ENCODE measurements around the gene TRAPPC2B. TPM values are rescaled to one million over a fixed set of nuclear protein-coding genes. Genes with fewer than 3 reads are reported as not detected.

TRAPPC2B gene
- total RNA-seq, 1 experiment from 2014 or later: 13.6 TPM

DNA sequence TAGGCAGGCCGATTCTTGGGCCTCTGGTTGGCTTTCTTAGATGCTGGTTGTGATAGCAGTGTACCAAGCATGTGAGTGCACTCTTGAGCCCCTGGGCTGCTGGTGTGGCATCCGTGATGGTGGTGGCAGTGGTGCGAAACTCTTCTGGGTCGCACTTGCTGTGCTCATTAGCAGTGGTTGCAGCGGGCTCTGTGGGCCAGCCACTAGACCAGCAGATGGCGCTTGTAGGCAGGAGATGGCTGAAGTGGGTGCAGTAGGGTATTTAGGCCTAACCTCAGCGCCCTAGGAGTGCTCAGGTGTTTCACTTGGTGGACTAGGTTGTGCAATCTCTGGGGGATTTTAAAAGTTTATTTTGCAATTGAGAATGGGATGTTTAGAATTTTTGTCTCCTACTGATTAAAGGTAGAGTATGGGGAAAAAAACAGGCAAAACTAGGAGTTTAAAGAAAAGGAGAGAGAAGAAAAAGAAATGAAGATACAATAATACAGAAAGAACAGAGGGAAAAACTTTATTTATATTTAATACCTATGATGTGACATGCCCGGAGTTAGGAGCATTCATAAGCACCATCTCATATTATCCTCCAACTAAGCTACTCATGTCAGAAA, 43.3 kb downstream of the TRAPPC2B start:
- Histone ChIP-seq H3K4me3 (no peak overlapping the region), H3K36me3 (peaks cover 7% of the 10 kb centered on the region), H3K27me3 (no peaks in the 10 kb centered on the region), H3K9me3 (no peaks in the 10 kb centered on the region)
- DNase-seq: peak; percentile 45

DNA sequence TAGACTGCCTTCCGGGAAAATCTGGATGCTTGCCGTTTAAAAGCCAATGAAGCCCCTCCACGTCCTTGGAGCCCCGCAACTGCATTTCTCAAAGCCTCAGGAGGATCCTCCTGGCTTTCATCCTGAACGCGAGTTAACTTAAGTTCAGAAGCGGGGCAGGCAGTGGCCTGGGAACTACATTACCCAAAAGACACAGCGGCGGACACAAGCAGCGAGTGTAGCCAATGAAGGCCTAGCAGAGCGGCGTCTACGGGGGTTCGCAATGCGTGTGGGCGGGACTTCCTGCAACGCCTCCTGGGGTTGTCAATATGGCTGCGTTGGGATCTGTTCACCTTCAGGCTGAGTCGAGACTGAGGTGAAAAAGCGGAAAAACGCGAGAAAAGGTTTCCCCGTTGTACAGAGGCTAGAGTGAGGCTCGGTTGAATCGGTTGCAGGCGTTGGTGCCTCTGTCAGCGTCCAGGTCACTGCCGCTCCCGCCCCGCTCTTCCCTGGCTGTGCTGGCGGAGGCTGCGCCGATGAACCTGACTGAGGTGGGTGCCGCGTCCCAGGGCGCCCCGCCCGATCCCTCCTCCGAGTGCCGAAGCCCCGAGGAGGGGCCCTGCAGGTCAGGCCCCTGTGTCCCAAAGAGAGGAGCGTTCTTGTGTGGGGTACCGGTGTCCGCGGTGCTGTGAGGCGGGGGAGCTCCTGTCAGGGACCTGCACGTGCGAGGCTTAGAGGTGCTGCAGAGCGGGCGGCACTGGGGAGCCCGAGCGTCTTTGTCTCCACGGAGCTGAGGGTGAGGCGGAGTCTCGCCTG, 47.7 kb downstream of the TRAPPC2B start, which contains the start of gene ZNF17:
Gene ZNF17, plus strand, starts transcription at position 285 of the 795 bp plus-strand sequence. CDS start 2,455 bp downstream, outside the sequence.
- peak within 1 kb of the TSS; percentile 98 for H3K4me3 ChIP-seq
- peak; percentile 96 for DNase-seq
- peaks cover 15% of the 10 kb centered on the region for H3K36me3 ChIP-seq
- H3K27me3 ChIP-seq: no peaks in the 10 kb centered on the region
- no peaks in the 10 kb centered on the region for H3K9me3 ChIP-seq

Other genes with a start within 250 kb of the TRAPPC2B start
- not detected in 2 replicates for gene USP29, start 243.6 kb upstream of the TRAPPC2B start, total RNA-seq (2014; rRNA removed; shearing (Covaris generic); ENCODE audit: low replicate concordance)
- gene ZIM3, start 218.3 kb upstream of the TRAPPC2B start, total RNA-seq (2014; rRNA removed; shearing (Covaris generic); ENCODE audit: low replicate concordance): not detected in 2 replicates
- not detected in 2 replicates for gene DUXA, start 196.1 kb upstream of the TRAPPC2B start, total RNA-seq (2014; rRNA removed; shearing (Covaris generic); ENCODE audit: low replicate concordance)
- 11.2 and 24.6 TPM in 2 replicates for gene ZNF264, start 172.1 kb upstream of the TRAPPC2B start, total RNA-seq (2014; rRNA removed; shearing (Covaris generic); ENCODE audit: low replicate concordance)
- gene AURKC, start 132.5 kb upstream of the TRAPPC2B start, total RNA-seq (2014; rRNA removed; shearing (Covaris generic); ENCODE audit: low replicate concordance): 0.39 and 0.46 TPM in 2 replicates
- 7.7 and 12.7 TPM in 2 replicates for gene ZNF805, start 122.9 kb upstream of the TRAPPC2B start, total RNA-seq (2014; rRNA removed; shearing (Covaris generic); ENCODE audit: low replicate concordance)
- 24.9 and 37.9 TPM in 2 replicates for gene ZNF460, start 83.1 kb upstream of the TRAPPC2B start, total RNA-seq (2014; rRNA removed; shearing (Covaris generic); ENCODE audit: low replicate concordance)
- 7.6 and 10.0 TPM in 2 replicates for gene ZNF543, start 43.1 kb upstream of the TRAPPC2B start, total RNA-seq (2014; rRNA removed; shearing (Covaris generic); ENCODE audit: low replicate concordance)
- gene ZNF304, start 12.3 kb upstream of the TRAPPC2B start, total RNA-seq (2014; rRNA removed; shearing (Covaris generic); ENCODE audit: low replicate concordance): 10.6 and 11.9 TPM in 2 replicates
- gene ZNF547, start within 50 bp of the TRAPPC2B start, total RNA-seq (2014; rRNA removed; shearing (Covaris generic); ENCODE audit: low replicate concordance): 6.5 and 10.6 TPM in 2 replicates
- gene ZNF548, start 26.3 kb downstream of the TRAPPC2B start, total RNA-seq (2014; rRNA removed; shearing (Covaris generic); ENCODE audit: low replicate concordance): 7.7 and 17.8 TPM in 2 replicates
- 7.9 and 15.9 TPM in 2 replicates for gene ZNF17, start 47.6 kb downstream of the TRAPPC2B start, total RNA-seq (2014; rRNA removed; shearing (Covaris generic); ENCODE audit: low replicate concordance)
- gene ZNF749, start 71.8 kb downstream of the TRAPPC2B start, total RNA-seq (2014; rRNA removed; shearing (Covaris generic); ENCODE audit: low replicate concordance): 15.6 and 15.9 TPM in 2 replicates
- gene VN1R1, start 93.6 kb downstream of the TRAPPC2B start, total RNA-seq (2014; rRNA removed; shearing (Covaris generic); ENCODE audit: low replicate concordance): not detected in 2 replicates
- gene ZNF772, start 114.0 kb downstream of the TRAPPC2B start, total RNA-seq (2014; rRNA removed; shearing (Covaris generic); ENCODE audit: low replicate concordance): 3.3 and 4.7 TPM in 2 replicates
- 8.7 and 26.1 TPM in 2 replicates for gene ZNF419, start 124.2 kb downstream of the TRAPPC2B start, total RNA-seq (2014; rRNA removed; shearing (Covaris generic); ENCODE audit: low replicate concordance)
- gene ZNF773, start 136.4 kb downstream of the TRAPPC2B start, total RNA-seq (2014; rRNA removed; shearing (Covaris generic); ENCODE audit: low replicate concordance): 8.6 and 22.8 TPM in 2 replicates
- gene ZNF549, start 163.8 kb downstream of the TRAPPC2B start, total RNA-seq (2014; rRNA removed; shearing (Covaris generic); ENCODE audit: low replicate concordance): 2.2 and 5.0 TPM in 2 replicates
- 4.2 and 5.1 TPM in 2 replicates for gene ZNF550, start 196.3 kb downstream of the TRAPPC2B start, total RNA-seq (2014; rRNA removed; shearing (Covaris generic); ENCODE audit: low replicate concordance)
- 7.7 and 9.1 TPM in 2 replicates for gene ZNF416, start 215.4 kb downstream of the TRAPPC2B start, total RNA-seq (2014; rRNA removed; shearing (Covaris generic); ENCODE audit: low replicate concordance)
- not detected in 2 replicates for gene ZIK1, start 220.6 kb downstream of the TRAPPC2B start, total RNA-seq (2014; rRNA removed; shearing (Covaris generic); ENCODE audit: low replicate concordance)
- 3.4 and 9.4 TPM in 2 replicates for gene ZNF530, start 236.3 kb downstream of the TRAPPC2B start, total RNA-seq (2014; rRNA removed; shearing (Covaris generic); ENCODE audit: low replicate concordance)

Measured in MG63 (cell line).